ENCODE data around the gene DNAI2. TPM values are rescaled to one million over a fixed set of nuclear protein-coding genes. Genes with fewer than 3 reads are reported as not detected.

Gene DNAI2
- polyA plus RNA-seq, 1 donor from 2014 or later, result not detected

- H4K20me1 ChIP-seq (ENCODE audit: insufficient read depth), result no peaks in the 10 kb centered on the region
- H3K27me3 ChIP-seq (ENCODE audit: insufficient read depth, low read depth, low read length), result no peaks in the 10 kb centered on the region
- no peak overlapping the region for H3K9ac ChIP-seq (ENCODE audit: low read length)
- H2AFZ ChIP-seq (ENCODE audit: low read depth, low read length), result no peak overlapping the region
- TF ChIP-seq REST (IDR thresholded peaks at IDR 0.05; ENCODE audit: borderline replicate concordance) (no peak), CTCF (IDR thresholded peaks at IDR 0.05; ENCODE audit: poor library complexity, severe bottlenecking) (peak; percentile 52), RAD21 (conservative IDR thresholded peaks at IDR 0.05) (peak; percentile 34), EP300 (conservative IDR thresholded peaks at IDR 0.05; ENCODE audit: poor library complexity, severe bottlenecking) (no peak), POLR2AphosphoS5 (IDR thresholded peaks at IDR 0.05) (no peak), EZH2 (IDR thresholded peaks at IDR 0.05; ENCODE audit: borderline replicate concordance, insufficient read depth, low read length, poor library complexity, severe bottlenecking) (no peak), SMC3 (conservative IDR thresholded peaks at IDR 0.05; ENCODE audit: poor library complexity) (peak; percentile 55), TAF1 (IDR thresholded peaks at IDR 0.05; ENCODE audit: low read depth) (no peak), MXI1 (conservative IDR thresholded peaks at IDR 0.05; ENCODE audit: poor library complexity, severe bottlenecking) (no peak)
- H3K4me3 ChIP-seq (ENCODE audit: low read length), result no peak overlapping the region
- no peak overlapping the region for H3K27ac ChIP-seq (ENCODE audit: low read length)
- no peaks in the 10 kb centered on the region for H3F3A ChIP-seq (ENCODE audit: insufficient read depth, low read length, poor library complexity, severe bottlenecking)
- H3K4me2 ChIP-seq (ENCODE audit: low read length), result no peak overlapping the region
- no peaks in the 10 kb centered on the region for H3K9me2 ChIP-seq (ENCODE audit: insufficient read depth, low read length)
- H3K79me2 ChIP-seq (replicated peaks; ENCODE audit: insufficient read depth, low read length), result no peaks in the 10 kb centered on the region
- no peaks in the 10 kb centered on the region for H3K36me3 ChIP-seq (ENCODE audit: insufficient read depth, low read length)
- H3K9me3 ChIP-seq (ENCODE audit: low read length), result no peaks in the 10 kb centered on the region
These were observed 22.5 kb downstream of the DNAI2 start for GRCh38 chr17:74296548-74296936.

- H3K4me3 ChIP-seq (ENCODE audit: low read length), result no peak overlapping the region
- no peak overlapping the region for H3K9ac ChIP-seq (ENCODE audit: low read length)
- no peaks in the 10 kb centered on the region for H3K27me3 ChIP-seq (ENCODE audit: insufficient read depth, low read depth, low read length)
- no peaks in the 10 kb centered on the region for H4K20me1 ChIP-seq (ENCODE audit: insufficient read depth)
- H3K9me2 ChIP-seq (ENCODE audit: insufficient read depth, low read length), result no peaks in the 10 kb centered on the region
- no peaks in the 10 kb centered on the region for H3K79me2 ChIP-seq (replicated peaks; ENCODE audit: insufficient read depth, low read length)
- no peak for TF ChIP-seq EZH2 (IDR thresholded peaks at IDR 0.05; ENCODE audit: borderline replicate concordance, insufficient read depth, low read length, poor library complexity, severe bottlenecking)
- no peak for TF ChIP-seq POLR2AphosphoS5 (IDR thresholded peaks at IDR 0.05)
- no peak for TF ChIP-seq REST (IDR thresholded peaks at IDR 0.05; ENCODE audit: borderline replicate concordance)
- no peak for TF ChIP-seq TAF1 (IDR thresholded peaks at IDR 0.05; ENCODE audit: low read depth)
- TF ChIP-seq EP300 (conservative IDR thresholded peaks at IDR 0.05; ENCODE audit: poor library complexity, severe bottlenecking), result no peak
- TF ChIP-seq RAD21 (conservative IDR thresholded peaks at IDR 0.05), result no peak
- no peak for TF ChIP-seq CTCF (IDR thresholded peaks at IDR 0.05; ENCODE audit: poor library complexity, severe bottlenecking)
- H3K36me3 ChIP-seq (ENCODE audit: insufficient read depth, low read length), result no peaks in the 10 kb centered on the region
- no peaks in the 10 kb centered on the region for H3F3A ChIP-seq (ENCODE audit: insufficient read depth, low read length, poor library complexity, severe bottlenecking)
- no peaks in the 10 kb centered on the region for H3K9me3 ChIP-seq (ENCODE audit: low read length)
- no peak overlapping the region for H3K4me2 ChIP-seq (ENCODE audit: low read length)
- no peak overlapping the region for H3K27ac ChIP-seq (ENCODE audit: low read length)
- H2AFZ ChIP-seq (ENCODE audit: low read depth, low read length), result no peak overlapping the region
These were observed 23.9 kb downstream of the DNAI2 start for GRCh38 chr17:74297941-74298340.

Data from neural cell (in vitro differentiated cells).